ENCODE data around the gene TENT5C.

TENT5C gene

DNA sequence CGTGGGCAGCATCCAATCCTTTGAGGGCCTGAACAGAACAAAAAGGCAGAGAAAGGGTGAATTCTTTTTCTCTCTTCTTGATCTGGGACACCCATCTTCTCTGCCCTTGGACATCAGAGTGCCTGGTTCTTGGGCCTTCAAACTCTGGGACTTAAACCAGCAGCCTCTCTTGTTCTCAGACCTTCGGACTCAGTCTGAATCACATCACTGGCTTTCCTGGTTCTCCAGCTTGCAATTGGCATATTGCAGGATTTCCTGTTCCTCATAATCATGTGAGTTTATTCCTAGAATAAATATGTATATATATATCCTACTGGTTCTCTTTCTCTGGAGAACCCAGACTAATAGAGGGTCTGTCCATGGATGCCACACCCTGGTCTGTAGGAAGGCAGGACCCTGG, 16.3 kb upstream of the TENT5C start:
- ChIA-PET POLR2A (no interaction called here), CTCF (no interaction called here)
- TF ChIP-seq, protein P1, sequence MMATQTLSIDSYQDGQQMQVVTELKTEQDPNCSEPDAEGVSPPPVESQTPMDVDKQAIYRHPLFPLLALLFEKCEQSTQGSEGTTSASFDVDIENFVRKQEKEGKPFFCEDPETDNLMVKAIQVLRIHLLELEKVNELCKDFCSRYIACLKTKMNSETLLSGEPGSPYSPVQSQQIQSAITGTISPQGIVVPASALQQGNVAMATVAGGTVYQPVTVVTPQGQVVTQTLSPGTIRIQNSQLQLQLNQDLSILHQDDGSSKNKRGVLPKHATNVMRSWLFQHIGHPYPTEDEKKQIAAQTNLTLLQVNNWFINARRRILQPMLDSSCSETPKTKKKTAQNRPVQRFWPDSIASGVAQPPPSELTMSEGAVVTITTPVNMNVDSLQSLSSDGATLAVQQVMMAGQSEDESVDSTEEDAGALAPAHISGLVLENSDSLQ (IDR thresholded peaks at IDR 0.05), result no peak
- TF ChIP-seq BHLHE40 (IDR thresholded peaks at IDR 0.05; ENCODE audit: borderline replicate concordance) (no peak), ARNT (IDR thresholded peaks at IDR 0.05) (no peak), NFRKB (IDR thresholded peaks at IDR 0.05) (no peak), TARDBP (IDR thresholded peaks at IDR 0.05) (no peak)
- no peak for DNase-seq (ENCODE audit: extremely low spot score)

DNA sequence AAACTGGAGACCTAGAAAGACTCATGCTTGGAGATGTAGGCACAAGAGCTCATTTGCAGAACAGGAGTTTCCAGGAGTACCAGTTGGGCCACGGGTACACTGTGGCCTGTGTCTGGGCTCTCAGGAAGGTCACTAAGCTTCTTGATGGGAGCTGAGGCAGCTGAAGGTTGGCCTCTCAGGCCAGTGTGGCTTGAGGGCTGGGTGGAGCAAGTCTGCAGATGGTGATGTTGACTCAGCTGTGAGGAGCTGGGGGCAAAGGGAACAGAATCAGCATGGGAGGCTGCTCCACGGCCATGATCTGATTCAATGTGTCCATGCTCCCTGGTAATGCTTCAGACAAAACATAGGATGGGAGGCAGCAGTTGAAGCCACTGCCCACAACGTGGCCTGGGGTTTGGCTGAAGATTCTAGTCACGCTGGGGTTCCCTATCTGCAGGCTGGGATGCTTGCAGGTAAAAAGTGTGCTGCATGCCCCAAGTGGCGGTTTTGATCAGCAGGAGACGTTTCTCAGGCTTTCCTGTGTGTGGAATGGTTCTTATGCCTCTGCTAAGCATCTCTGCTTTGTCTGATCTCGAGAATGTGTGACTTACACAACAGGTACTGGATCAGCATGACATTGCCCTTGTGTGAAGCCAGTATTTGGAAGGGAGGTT, 15.4 kb upstream of the TENT5C start:
- CTCF ChIA-PET, result no interaction called here

GRCh38 chr1:117591252-117591651, 14.6 kb upstream of the TENT5C start:
- DNase-seq (ENCODE audit: extremely low spot score), result no peak
- no peak for TF ChIP-seq FOXK2 (IDR thresholded peaks at IDR 0.05)
- TF ChIP-seq CTBP1 (IDR thresholded peaks at IDR 0.05; ENCODE audit: borderline replicate concordance), result no peak
- no peak for TF ChIP-seq ARNT (IDR thresholded peaks at IDR 0.05)
- no peak for TF ChIP-seq SUZ12 (IDR thresholded peaks at IDR 0.05)
- no peak for TF ChIP-seq FOXA1 (IDR thresholded peaks at IDR 0.05)
- TF ChIP-seq TARDBP (IDR thresholded peaks at IDR 0.05), result no peak
- TF ChIP-seq NFRKB (IDR thresholded peaks at IDR 0.05), result no peak
- POLR2A ChIA-PET, result interaction anchor here (0.8 kb wide), 1 partner anchor 15 kb away, joined by 3 read pairs; the partner anchor contains the start of gene TENT5C
- CTCF ChIA-PET, result no interaction called here

More for the DNA sequence above, 15.4 kb upstream of the TENT5C start:
- POLR2A ChIA-PET, result no interaction called here
- TF ChIP-seq SP1 (IDR thresholded peaks at IDR 0.05) (no peak), HDGF (IDR thresholded peaks at IDR 0.05; ENCODE audit: borderline replicate concordance) (no peak), BHLHE40 (IDR thresholded peaks at IDR 0.05; ENCODE audit: borderline replicate concordance) (no peak), LEF1 (IDR thresholded peaks at IDR 0.05; ENCODE audit: borderline replicate concordance) (no peak)
- DNase-seq (ENCODE audit: extremely low spot score), result no peak

GRCh38 chr1:117592155-117592554, 13.7 kb upstream of the TENT5C start:
- no peak for DNase-seq (ENCODE audit: extremely low spot score)
- CTCF ChIA-PET, result no interaction called here
- no peak for TF ChIP-seq SUZ12 (IDR thresholded peaks at IDR 0.05)
- no peak for TF ChIP-seq NFRKB (IDR thresholded peaks at IDR 0.05)
- TF ChIP-seq, protein P1 (IDR thresholded peaks at IDR 0.05), result no peak
- TF ChIP-seq ZNF384 (IDR thresholded peaks at IDR 0.05), result no peak
- no peak for TF ChIP-seq ELF4 (IDR thresholded peaks at IDR 0.05)
- no peak for TF ChIP-seq L3MBTL2 (conservative IDR thresholded peaks at IDR 0.05)
- TF ChIP-seq FOXA1 (IDR thresholded peaks at IDR 0.05), result no peak
- TF ChIP-seq BHLHE40 (IDR thresholded peaks at IDR 0.05; ENCODE audit: borderline replicate concordance), result no peak
- no peak for TF ChIP-seq FOXK2 (IDR thresholded peaks at IDR 0.05)
- no peak for TF ChIP-seq ARNT (IDR thresholded peaks at IDR 0.05)
- TF ChIP-seq FOXM1 (IDR thresholded peaks at IDR 0.05; ENCODE audit: borderline replicate concordance), result no peak
- TF ChIP-seq CTBP1 (IDR thresholded peaks at IDR 0.05; ENCODE audit: borderline replicate concordance), result no peak
- TF ChIP-seq HDGF (IDR thresholded peaks at IDR 0.05; ENCODE audit: borderline replicate concordance), result no peak
- TF ChIP-seq TARDBP (IDR thresholded peaks at IDR 0.05), result no peak
- no peak for TF ChIP-seq LEF1 (IDR thresholded peaks at IDR 0.05; ENCODE audit: borderline replicate concordance)
- TF ChIP-seq SP1 (IDR thresholded peaks at IDR 0.05), result no peak
- POLR2A ChIA-PET, result interaction anchor here (0.8 kb wide), 1 partner anchor 14 kb away, joined by 3 read pairs; the partner anchor contains the start of gene TENT5C

- CTCF ChIA-PET, result no interaction called here
- DNase-seq (ENCODE audit: extremely low spot score), result no peak
- POLR2A ChIA-PET, result interaction anchor here (1.1 kb wide), 1 partner anchor 12 kb away, joined by 3 read pairs; no protein-coding TSS in a partner anchor
- no peak for TF ChIP-seq FOXK2 (IDR thresholded peaks at IDR 0.05)
- TF ChIP-seq ZNF384 (IDR thresholded peaks at IDR 0.05), result no peak
- no peak for TF ChIP-seq NFRKB (IDR thresholded peaks at IDR 0.05)
- TF ChIP-seq FOXM1 (IDR thresholded peaks at IDR 0.05; ENCODE audit: borderline replicate concordance), result no peak
- TF ChIP-seq SUZ12 (IDR thresholded peaks at IDR 0.05), result no peak
- no peak for TF ChIP-seq FOXA1 (IDR thresholded peaks at IDR 0.05)
- TF ChIP-seq ELF4 (IDR thresholded peaks at IDR 0.05), result no peak
- TF ChIP-seq CTBP1 (IDR thresholded peaks at IDR 0.05; ENCODE audit: borderline replicate concordance), result no peak
- TF ChIP-seq SP1 (IDR thresholded peaks at IDR 0.05), result no peak
- TF ChIP-seq BHLHE40 (IDR thresholded peaks at IDR 0.05; ENCODE audit: borderline replicate concordance), result no peak
- TF ChIP-seq ARNT (IDR thresholded peaks at IDR 0.05), result no peak
- TF ChIP-seq LEF1 (IDR thresholded peaks at IDR 0.05; ENCODE audit: borderline replicate concordance), result no peak
- TF ChIP-seq L3MBTL2 (conservative IDR thresholded peaks at IDR 0.05), result no peak
- TF ChIP-seq, protein P1 (IDR thresholded peaks at IDR 0.05), result no peak
- TF ChIP-seq HDGF (IDR thresholded peaks at IDR 0.05; ENCODE audit: borderline replicate concordance), result no peak
- TF ChIP-seq TARDBP (IDR thresholded peaks at IDR 0.05), result no peak
These were observed 11.4 kb upstream of the TENT5C start for GRCh38 chr1:117594261-117594990.

DNA sequence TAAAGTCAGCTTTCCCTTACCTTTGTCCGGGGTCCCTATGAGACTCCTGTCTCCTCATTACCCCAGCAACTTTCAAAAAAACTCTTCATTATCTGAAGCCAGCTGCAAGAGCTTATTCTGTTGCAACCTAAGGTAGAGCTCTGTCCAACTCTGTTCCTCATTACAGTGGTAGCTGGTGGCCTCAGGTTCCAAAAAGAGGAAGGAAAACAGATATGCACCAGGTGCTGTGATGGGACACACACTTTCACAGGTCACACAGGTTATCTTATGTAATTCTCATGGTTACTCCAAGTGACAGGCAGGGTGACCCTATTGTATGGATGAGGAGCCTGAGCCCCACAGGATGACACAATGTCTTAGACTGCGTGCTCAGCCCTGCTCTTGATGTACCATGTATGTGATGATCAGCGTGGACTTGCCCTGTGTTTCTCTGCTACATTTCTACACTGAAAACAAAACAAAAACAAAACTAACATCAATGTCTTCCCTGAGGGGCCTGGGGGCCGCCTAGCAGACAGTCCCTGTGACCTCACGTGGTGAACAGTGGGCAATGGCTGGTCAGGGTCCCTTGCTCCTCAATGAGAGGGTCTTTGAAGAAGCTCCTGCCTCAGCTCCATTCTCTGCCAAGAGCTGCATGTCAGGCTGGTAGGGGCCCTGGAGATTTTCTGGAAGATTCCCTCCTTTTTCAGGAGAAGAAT, 9.7 kb upstream of the TENT5C start:
- DNase-seq (ENCODE audit: extremely low spot score), result no peak
- POLR2A ChIA-PET, result no interaction called here
- TF ChIP-seq CTBP1 (IDR thresholded peaks at IDR 0.05; ENCODE audit: borderline replicate concordance) (no peak), L3MBTL2 (conservative IDR thresholded peaks at IDR 0.05) (no peak), SUZ12 (IDR thresholded peaks at IDR 0.05) (no peak), FOXA1 (IDR thresholded peaks at IDR 0.05) (no peak), TARDBP (IDR thresholded peaks at IDR 0.05) (no peak)
- CTCF ChIA-PET, result no interaction called here

All from HEK293T (cell line).